SU-DHL-6 (cell line): ENCODE measurements around the gene MAGEB16.

Experiments
- H2AFZ ChIP-seq: fragments of 200-600 bp; sonication (generic); 2 replicates; pipeline ENCODE4 v1.6.1; 2014; ENCODE audit warnings: low read depth, mild to moderate bottlenecking, moderate library complexity, mixed read lengths, antibody characterized with exemption, low read length; ENCODE audit not compliant: severe bottlenecking
- H3F3A ChIP-seq: fragments of 200-600 bp; shearing (Covaris generic); 2 replicates; pipeline ENCODE4 v1.6.0; 2016; ENCODE audit warnings: antibody characterized with exemption, mild to moderate bottlenecking; ENCODE audit not compliant: insufficient read depth
- H3K27ac ChIP-seq: fragments of 200-600 bp; sonication (generic); 2 replicates; pipeline ENCODE4 v1.5.1; 2016; ENCODE audit warnings: low read depth, mild to moderate bottlenecking, low read length, moderate library complexity, mixed read lengths
- H3K27me3 ChIP-seq: fragments of 200-600 bp; sonication (generic), shearing (Covaris generic); 2 replicates; pipeline ENCODE4 v1.6.0; 2014; ENCODE audit warnings: mild to moderate bottlenecking, low read length
- H3K36me3 ChIP-seq: fragments of 200-600 bp; sonication (generic); 2 replicates; pipeline ENCODE4 v1.6.1; 2014; ENCODE audit warnings: mild to moderate bottlenecking, low read length, mixed read lengths
- H3K4me2 ChIP-seq: fragments of 300-600, 200-600 bp; shearing (Covaris generic), sonication (generic); 2 replicates; pipeline ENCODE4 v1.6.0; 2014; ENCODE audit warnings: low read length, low read depth, mild to moderate bottlenecking; ENCODE audit not compliant: poor library complexity, severe bottlenecking
- H3K4me3 ChIP-seq: fragments of 200-600 bp; sonication (generic); 2 replicates; pipeline ENCODE4 v1.5.1; 2014; ENCODE audit warnings: antibody characterized with exemption, low read length, mild to moderate bottlenecking, mixed read lengths; ENCODE audit not compliant: insufficient read depth, poor library complexity, severe bottlenecking
- H3K79me2 ChIP-seq: fragments of 200-600 bp; sonication (generic); 2 replicates; pipeline ENCODE4 v1.6.1; 2014; ENCODE audit warnings: mild to moderate bottlenecking, low read length, moderate library complexity; ENCODE audit not compliant: insufficient read depth
- H3K9ac ChIP-seq: fragments of 200-600 bp; sonication (generic); 2 replicates; pipeline ENCODE4 v1.7.0; 2014; ENCODE audit warnings: mild to moderate bottlenecking, low read length
- H3K9me2 ChIP-seq: fragments of 200-600 bp; sonication (generic); replicated peaks from 2 replicates; pipeline ENCODE4 v1.6.1; 2014; ENCODE audit warnings: low read length; ENCODE audit not compliant: insufficient read depth
- H3K9me3 ChIP-seq: fragments of 200-600 bp; sonication (generic); 2 replicates; pipeline ENCODE4 v1.6.1; 2014; ENCODE audit warnings: low read length, mixed read lengths; ENCODE audit not compliant: insufficient read depth
- H4K20me1 ChIP-seq: fragments of 200-600 bp; sonication (generic); 2 replicates; pipeline ENCODE4 v1.6.1; 2014; ENCODE audit warnings: low read depth, mild to moderate bottlenecking, antibody characterized with exemption, low read length, moderate library complexity, mixed read lengths
- CTCF ChIP-seq: fragments of 200-600 bp; sonication (generic); IDR thresholded peaks from one replicate; pipeline ENCODE4 v1.5.1; 2017; ENCODE audit warnings: antibody characterized with exemption, mild to moderate bottlenecking, low read length, moderate library complexity; ENCODE audit not compliant: insufficient read depth, poor library complexity, severe bottlenecking
- EZH2phosphoT487 ChIP-seq: fragments of 200-600 bp; sonication (generic), shearing (Covaris generic); conservative IDR thresholded peaks from 2 replicates; pipeline ENCODE4 v1.6.1; 2018; ENCODE audit warnings: mild to moderate bottlenecking, antibody characterized with exemption, low read length, moderate library complexity, mixed read lengths

Gene MAGEB16

GRCh38 chrX:35841872-35842271 is 43.7 kb downstream of the MAGEB16 start:
- no peak overlapping the region for H2AFZ ChIP-seq
- no peaks in the 10 kb centered on the region for H3K9me2 ChIP-seq
- H3K9me3 ChIP-seq = no peaks in the 10 kb centered on the region
- H3K36me3 ChIP-seq = no peaks in the 10 kb centered on the region
- no peaks in the 10 kb centered on the region for H3K27me3 ChIP-seq
- no peak overlapping the region for H3K9ac ChIP-seq
- H3K4me2 ChIP-seq = no peak overlapping the region
- no peaks in the 10 kb centered on the region for H4K20me1 ChIP-seq
- no peak overlapping the region for H3K27ac ChIP-seq
- TF ChIP-seq CTCF = no peak
- no peak for TF ChIP-seq EZH2phosphoT487
- H3F3A ChIP-seq = no peaks in the 10 kb centered on the region
- no peaks in the 10 kb centered on the region for H3K79me2 ChIP-seq
- no peak overlapping the region for H3K4me3 ChIP-seq

GRCh38 chrX:35842674-35843073 is 44.5 kb downstream of the MAGEB16 start:
- no peaks in the 10 kb centered on the region for H3K9me2 ChIP-seq
- H3K9ac ChIP-seq = no peak overlapping the region
- no peak overlapping the region for H3K27ac ChIP-seq
- H3K36me3 ChIP-seq = no peaks in the 10 kb centered on the region
- no peak overlapping the region for H2AFZ ChIP-seq
- no peaks in the 10 kb centered on the region for H3F3A ChIP-seq
- H3K9me3 ChIP-seq = no peaks in the 10 kb centered on the region
- TF ChIP-seq EZH2phosphoT487 = no peak
- TF ChIP-seq CTCF = no peak
- no peaks in the 10 kb centered on the region for H3K27me3 ChIP-seq
- H3K4me2 ChIP-seq = no peak overlapping the region
- no peak overlapping the region for H3K4me3 ChIP-seq
- H4K20me1 ChIP-seq = no peaks in the 10 kb centered on the region
- H3K79me2 ChIP-seq = no peaks in the 10 kb centered on the region

GRCh38 chrX:35847736-35848135 is 49.6 kb downstream of the MAGEB16 start:
- Histone ChIP-seq H3K27me3 (no peaks in the 10 kb centered on the region), H3K9me3 (no peaks in the 10 kb centered on the region), H3K9ac (no peak overlapping the region), H3K27ac (no peak overlapping the region), H3K4me3 (no peak overlapping the region), H3K4me2 (no peak overlapping the region), H4K20me1 (no peaks in the 10 kb centered on the region), H3K79me2 (no peaks in the 10 kb centered on the region), H3K9me2 (no peaks in the 10 kb centered on the region), H3K36me3 (no peaks in the 10 kb centered on the region), H3F3A (no peaks in the 10 kb centered on the region), H2AFZ (no peak overlapping the region)
- TF ChIP-seq CTCF = no peak
- no peak for TF ChIP-seq EZH2phosphoT487
